SW 1271 (cell line): ENCODE measurements around the gene C14orf132.

Experiments used
- DNase-seq, 2 experiments: peaks; one replicate each; lab custom pipeline; 2025; lab: John Stamatoyannopoulos, UW

The C14orf132 gene

GRCh38 chr14:96098309-96098998 lies 59.3 kb downstream of the C14orf132 start:
- peak; percentile 31 to 55 for DNase-seq

- DNase-seq, result no peak
These were observed 59.8 kb downstream of the C14orf132 start for GRCh38 chr14:96098999-96099335.

DNA sequence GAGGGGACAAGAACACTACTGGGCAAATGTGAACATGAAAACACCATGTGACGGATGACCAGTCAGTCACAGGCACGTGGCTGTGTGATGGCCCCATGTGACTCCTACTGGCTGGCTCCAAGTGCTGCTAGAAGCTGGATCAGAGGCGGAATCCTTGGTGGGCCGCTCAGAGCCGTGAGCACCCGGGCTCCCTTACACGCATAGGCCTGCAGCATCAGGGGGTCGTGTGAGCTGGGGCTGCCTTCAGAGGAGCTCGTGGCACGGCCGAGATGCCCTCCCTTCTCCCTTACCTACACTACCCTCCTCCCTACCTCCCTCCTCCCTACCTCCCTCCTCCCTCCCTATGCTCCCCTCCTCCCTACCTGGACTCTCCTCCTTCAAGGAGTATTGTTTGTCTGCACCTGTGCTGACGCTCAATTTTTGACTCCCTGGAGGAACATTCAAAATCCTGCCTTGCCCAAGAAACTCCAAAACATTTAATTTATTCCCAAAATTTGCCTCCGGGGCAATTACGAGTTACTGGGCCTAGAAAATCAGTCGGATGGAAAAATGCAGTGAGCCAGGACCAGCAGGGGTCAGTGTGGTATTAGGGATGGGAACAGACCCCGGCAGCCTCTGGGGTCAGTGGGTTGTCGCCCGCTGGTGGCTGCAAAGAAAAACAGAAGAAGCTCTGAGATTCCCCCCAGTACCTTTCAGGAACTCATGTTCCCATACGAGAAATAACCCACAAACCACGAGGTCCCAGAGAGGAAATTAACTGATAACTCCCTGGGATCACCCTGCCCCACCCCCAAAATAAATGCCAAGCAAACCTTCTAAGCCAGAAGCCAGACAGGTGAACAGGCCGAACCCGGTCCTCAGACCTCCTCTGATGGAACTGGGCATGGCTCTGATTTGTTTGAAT lies 61.3 kb downstream of the C14orf132 start:
- peak; percentile 11 to 62 for DNase-seq

- DNase-seq, result no peak
These were observed 63.1 kb downstream of the C14orf132 start for GRCh38 chr14:96102081-96102856.

DNA sequence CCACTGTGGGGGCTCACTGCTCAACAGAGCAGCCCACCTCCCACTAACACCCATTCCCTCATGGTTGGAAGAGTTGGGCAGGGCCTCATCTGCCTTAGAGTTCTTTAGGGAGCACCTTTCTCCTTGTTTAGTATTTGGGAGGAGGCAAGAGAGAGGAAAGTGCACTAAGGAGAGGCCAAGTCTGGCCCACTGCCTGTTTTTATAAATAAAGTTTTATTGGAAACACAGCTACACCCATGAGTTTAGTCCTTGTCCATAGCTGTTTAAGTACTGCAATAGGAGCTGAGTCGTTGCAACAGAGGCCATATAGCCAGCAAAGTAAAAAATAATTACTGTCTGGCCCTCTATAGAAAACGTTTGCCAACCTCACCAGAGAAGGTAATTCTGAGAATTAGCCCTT lies 63.9 kb downstream of the C14orf132 start:
- DNase-seq, result no peak

DNA sequence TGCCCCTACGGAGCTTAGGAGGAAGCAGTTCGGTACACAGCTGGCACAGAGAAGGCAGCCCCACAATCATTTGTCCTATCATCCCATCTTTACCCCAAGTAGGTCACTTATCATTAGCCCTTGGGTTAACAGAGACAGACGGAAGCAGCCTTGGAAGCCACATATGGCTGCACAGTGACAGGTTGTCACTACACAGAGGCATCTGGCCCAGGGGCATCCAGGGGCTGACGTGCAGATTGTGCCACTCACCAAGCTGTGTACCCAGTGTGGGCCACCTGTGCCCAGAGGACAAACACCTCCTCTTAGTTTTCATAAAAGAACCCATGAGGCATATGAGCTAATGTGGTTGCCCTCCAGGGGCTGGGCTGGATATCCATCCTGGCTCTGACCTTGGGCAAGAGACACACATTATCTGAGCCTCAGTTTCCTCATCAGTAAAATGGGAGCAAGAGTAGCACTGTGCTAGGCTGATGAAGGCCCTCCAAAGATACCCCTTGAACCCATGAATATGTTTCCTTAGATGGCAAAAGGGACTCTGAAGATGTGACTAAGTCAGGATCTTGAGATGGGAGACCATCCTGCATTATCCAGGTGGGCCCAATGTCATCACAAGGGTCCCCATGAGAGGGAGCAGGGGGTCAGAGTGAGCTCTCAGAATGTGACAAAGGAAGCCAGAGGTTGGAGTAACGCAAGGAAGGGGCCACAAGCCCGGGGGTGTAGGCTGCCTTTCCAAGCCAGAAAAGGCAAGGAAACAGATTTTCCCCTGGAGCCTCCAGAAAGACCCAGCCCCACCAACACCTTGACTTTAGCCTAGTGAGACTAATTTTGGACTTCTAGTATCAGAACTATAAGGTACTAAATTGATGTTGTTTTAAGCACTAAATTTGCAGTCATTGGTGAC lies 64.6 kb downstream of the C14orf132 start:
- no peak for DNase-seq

GRCh38 chr14:96104469-96105057 lies 65.4 kb downstream of the C14orf132 start:
- no peak for DNase-seq

DNA sequence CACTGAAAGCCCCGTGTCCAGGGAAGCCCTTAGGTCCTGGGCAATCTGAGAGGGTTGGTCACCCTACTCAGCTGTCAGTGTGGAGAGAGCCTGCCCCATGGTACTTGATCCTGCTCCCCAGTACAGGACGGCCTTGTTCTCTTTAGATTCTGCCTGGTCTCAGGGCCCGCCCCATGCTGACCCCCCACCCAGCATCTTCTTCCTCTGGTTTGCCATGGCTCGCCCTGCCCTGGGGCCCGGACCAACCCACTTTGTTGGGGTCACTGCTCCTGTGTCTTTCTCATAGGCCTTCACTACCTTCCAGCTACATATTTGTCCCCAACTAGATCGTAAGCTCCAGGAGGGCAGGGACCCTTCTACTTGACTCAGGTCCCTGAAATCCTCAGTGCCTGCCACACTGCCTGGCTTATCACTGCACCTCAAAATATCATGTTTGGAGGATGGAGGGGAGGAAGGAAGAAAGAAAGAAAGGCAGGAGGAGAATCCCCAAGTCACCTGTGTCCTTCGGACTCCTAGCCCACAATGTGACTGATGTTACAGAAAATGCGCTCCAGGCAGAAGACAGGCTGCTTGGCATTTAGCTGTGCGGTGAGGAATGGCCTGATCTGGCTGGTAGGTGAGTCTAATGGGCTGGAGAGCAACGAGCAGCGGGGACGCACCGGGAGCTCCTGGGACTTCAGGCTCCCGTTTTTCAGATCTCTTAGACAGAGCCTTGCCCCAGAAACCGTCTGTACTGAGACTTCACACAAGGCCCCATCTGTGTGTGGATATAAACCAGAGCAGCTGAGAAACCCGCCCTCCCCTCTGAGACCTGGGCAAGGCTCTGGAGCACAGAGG lies 66.1 kb downstream of the C14orf132 start:
- DNase-seq, result no peak

DNA sequence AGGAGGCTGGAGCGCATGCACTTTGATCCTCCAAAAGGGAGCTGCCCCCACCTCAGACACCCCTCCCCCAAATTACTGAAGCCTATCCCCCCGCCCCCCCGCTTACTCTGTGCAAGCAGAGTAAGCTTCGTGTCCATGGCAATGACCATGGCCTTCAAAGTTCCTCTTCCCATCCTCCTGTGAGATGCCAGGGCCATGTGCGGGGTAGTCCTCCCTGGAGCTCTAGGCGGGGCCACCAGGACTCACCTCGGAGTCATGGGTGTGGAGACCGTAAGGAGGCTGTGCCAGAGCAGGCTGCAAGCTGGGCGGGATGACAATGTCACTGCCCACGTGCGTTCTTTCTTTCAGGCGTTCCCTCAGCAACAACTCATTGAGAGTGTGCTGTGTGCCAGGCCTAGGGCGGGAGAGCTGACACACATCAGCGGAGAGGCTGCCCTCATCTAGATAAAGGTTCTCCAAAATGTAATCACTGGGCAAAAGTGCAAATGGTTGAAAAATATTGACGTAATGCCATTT lies 66.8 kb downstream of the C14orf132 start:
- DNase-seq, result no peak

- no peak for DNase-seq
These were observed 67.7 kb downstream of the C14orf132 start for GRCh38 chr14:96106891-96107290.

DNA sequence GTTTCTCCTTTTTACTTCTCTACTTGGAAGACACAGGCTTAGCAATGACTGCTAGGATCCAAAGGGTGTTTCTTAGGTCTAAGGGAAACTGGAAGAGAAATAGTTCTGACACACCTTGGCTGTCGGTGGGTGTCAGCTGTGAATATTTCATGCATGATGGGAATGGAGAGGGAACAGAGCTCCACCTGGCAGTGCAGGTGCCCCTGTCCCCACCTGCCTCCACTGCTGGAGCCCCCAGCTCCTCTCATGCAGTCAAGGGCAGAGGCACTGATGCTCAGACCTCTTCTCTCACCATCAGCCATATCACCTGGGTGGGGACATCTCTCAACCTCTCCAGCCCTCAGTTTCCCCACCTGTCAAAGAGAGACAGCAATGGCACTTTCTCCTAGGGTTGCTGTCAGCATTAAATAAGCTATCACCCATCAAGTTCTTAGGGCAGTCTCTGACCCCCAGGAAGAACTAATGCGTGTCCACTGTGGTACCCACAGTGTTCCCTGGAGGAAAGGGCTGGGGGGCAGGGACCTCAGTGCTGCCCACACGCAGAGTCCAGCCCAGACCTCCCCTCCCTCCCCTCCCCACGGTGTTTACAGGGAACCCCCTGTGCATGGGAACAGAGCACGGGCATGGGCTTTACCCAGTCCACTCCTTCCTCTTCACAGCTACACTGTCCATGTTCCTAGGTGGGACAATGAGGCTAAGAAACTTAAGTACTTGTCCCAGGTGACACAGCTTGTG lies 69.1 kb downstream of the C14orf132 start:
- DNase-seq, result no peak

DNA sequence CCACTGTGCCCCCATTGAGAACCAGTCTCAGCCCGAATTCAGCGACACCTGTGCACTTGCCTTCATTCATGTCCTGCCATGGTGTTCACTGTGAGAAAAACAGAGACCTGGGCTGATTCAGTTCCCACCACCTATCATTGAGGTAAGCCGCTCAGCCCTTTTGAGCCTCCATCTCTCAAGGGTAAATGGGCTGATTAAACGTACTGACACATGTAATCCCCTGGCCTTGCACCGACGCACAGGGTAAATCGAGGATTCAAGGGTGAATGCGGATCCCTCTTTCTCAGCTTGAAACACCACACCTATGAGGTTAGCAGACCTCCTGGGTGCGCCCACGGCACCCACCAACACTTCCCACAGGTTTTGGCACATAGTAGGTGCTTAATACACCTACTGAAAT lies 69.7 kb downstream of the C14orf132 start:
- no peak for DNase-seq

DNA sequence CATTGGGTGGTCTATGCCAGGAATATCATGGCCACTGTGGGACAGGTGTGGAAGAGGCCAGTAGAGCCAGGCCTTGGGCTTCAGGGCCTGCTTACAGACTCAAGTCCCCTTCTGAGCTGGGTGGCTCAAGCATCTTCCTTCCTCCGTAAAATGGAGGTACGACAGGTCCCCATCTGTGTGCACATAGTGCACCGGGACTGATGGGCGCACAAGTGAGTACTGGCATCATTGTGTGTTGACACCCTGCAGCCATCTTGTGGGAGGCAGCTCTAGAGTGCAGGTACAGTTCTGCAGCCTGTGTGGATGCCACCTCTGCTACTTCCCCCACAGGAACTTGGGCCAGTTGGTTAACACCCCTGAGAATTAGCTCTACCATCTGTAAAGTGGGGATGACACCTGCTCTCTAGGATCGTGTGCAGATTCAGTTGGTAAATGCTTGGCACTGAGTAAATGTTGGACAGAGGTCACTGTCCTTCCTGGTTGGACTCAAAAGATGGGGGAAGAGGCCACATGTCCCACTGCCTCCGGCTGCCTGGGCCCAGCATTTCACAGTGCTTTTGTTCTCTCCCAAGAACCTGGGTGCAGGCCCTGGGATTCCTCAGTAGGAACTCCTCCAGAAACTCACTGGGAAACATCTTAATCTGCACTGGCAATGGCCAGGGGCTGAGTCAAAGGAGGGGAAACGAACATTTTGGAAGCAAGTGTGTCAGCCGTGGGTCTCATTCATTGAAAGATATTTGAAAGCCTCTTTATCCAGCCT lies 70.6 kb downstream of the C14orf132 start:
- DNase-seq, result no peak

DNA sequence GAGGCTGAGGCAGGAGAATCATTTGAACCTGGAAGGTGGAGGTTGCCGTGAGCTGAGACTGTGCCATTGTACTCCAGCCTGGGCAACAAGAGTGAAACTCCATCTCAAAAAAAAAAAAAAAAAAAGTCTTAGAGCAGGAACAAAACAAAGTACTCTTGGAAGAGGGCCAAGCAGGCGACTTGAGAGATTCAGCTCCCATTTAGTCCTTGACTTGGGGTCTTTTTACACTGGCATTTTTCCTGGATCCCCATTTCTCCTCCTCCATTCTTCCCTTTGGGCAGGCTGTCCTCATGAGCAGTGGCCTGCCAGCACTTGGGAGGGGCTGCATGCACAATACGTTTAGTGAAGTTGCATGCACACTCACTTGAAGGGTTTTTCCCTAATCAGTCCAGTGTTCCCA lies 72.9 kb downstream of the C14orf132 start:
- no peak for DNase-seq

DNA sequence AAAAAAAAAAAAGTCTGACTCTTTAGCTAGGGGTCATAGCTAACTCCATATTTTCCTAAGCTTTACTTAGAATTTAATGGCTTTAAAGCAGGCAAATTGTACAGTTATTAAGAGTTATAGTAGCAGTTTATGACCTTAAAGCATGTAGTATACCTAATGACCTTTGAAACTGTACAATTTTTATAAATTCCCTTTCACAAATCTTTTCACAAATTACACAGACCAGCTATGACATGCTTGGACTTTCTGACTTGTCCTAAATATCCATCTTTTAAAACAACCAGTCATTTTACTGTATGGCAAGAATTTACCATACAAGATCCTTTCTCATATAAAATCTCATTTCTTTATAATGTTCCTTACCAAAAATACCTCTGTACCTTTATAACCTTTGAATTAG lies 74.8 kb downstream of the C14orf132 start:
- DNase-seq, result no peak

GRCh38 chr14:96117101-96117897 lies 78.1 kb downstream of the C14orf132 start:
- no peak for DNase-seq

DNA sequence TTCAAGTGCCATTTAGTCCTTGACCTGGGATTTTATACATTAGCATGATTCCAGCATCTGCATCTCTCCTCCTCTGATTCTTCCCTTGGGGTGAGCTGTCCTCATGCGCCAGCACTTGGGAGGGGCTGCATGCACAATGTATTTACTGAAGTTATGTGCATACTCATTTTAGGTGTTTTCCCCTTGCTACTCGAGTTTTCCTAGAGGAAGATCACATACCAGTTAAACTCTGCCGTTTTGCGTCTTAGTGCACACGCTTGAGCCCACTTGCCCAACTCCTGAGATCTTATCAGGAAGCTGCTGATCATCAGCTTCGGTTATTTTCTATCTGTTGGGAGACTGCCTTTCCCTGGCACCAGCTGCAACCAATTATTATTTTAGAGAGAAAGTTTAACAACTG lies 78.8 kb downstream of the C14orf132 start:
- no peak for DNase-seq

- no peak for DNase-seq
These were observed 79.2 kb downstream of the C14orf132 start for GRCh38 chr14:96118391-96118790.
